T-helper 17 cell (primary cell): ENCODE measurements around the gene PID1. TPM values are rescaled to one million over a fixed set of nuclear protein-coding genes. Genes with fewer than 3 reads are reported as not detected.

Source experiments
- ATAC-seq: fragments of 150-1000 bp; cut with Tn5 transposase; 2 replicates; pipeline ENCODE4 v1.10.0; 2021; ENCODE audit warnings: mild to moderate bottlenecking, moderate library complexity
- DNase-seq, 3 donors: peaks; one replicate each; pipeline versions ENCODE4 v3.0.0 to v3.0.0-alpha.2; 2020 to 2021
- H3K9me3 ChIP-seq: one replicate; pipeline ENCODE4 v1.7.0; 2013; ENCODE audit warnings: low read length, mild to moderate bottlenecking; ENCODE audit not compliant: control insufficient read depth, poor library complexity, severe bottlenecking
- H3K27ac Mint-ChIP-seq: one replicate; pipeline ENCODE4 v1.8.0; 2022; ENCODE audit warnings: mild to moderate bottlenecking, moderate library complexity, mixed read lengths
- H3K27me3 Mint-ChIP-seq: one replicate; pipeline ENCODE4 v1.8.0; 2022; ENCODE audit warnings: mixed read lengths
- H3K36me3 Mint-ChIP-seq: one replicate; pipeline ENCODE4 v1.8.0; 2022; ENCODE audit warnings: low read depth, mixed read lengths
- H3K4me1 Mint-ChIP-seq: one replicate; pipeline ENCODE4 v1.8.0; 2022; ENCODE audit warnings: mild to moderate bottlenecking, mixed read lengths
- H3K4me3 Mint-ChIP-seq: one replicate; pipeline ENCODE4 v1.8.0; 2022; ENCODE audit warnings: mild to moderate bottlenecking, moderate library complexity, mixed read lengths
- total RNA-seq, 4 donors: library from RNA in 2 of 4; stranded (reverse) in 2 of 4; gene quantifications; one replicate each; pipeline ENCODE4 v1.2.3 and lab custom pipeline; 2022 to 2026

PID1 gene
- total RNA-seq, 2 donors from 2014 or later, result 0.60 to 0.82 TPM

DNA sequence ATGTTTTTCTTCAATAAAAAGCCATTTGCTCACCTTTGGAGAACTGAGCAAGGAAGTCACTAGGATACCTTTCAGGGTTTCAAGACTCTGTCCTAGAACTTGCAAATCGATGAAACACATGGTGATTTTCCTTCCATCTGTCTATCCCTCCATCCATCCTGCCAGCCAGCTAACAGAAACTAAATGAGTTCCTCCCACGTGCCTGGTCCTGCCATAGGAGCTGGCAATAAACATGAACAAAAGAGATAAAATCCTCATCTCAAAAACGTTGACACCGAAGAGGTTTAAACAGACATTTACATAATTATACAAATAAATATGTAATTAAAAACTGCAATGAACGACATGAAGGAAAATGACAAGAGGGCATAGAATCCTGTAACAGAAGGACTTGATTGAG is 249.0 kb downstream of the PID1 start:
- DNase-seq, result no peak
- H3K27ac Mint-ChIP-seq, result no peak overlapping the region
- no peaks in the 10 kb centered on the region for H3K4me1 Mint-ChIP-seq
- no peak for ATAC-seq
- H3K36me3 Mint-ChIP-seq, result no peaks in the 10 kb centered on the region
- H3K27me3 Mint-ChIP-seq, result no peaks in the 10 kb centered on the region
- no peak overlapping the region for H3K4me3 Mint-ChIP-seq
- peaks cover 3% of the 10 kb centered on the region for H3K9me3 ChIP-seq

DNA sequence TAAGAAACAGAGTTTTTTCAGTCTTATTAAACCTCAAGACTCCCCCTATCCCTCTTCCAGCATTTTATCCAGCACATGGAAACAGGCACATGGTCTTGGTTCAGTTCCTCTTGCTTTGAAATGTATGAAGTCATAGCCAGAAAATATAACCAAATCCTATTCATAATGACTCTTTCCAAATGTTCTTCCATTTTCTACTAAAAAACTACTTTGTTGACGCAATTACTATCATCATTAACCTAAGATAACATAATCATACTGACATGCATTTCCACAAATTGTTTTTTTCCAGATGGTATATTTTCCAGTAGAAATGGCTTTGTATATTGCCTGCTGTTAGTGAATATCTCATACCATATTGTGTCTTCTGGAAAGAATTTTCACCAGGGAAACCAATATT is 261.3 kb downstream of the PID1 start:
- Mint-ChIP-seq H3K27ac (no peak overlapping the region), H3K4me3 (no peak overlapping the region), H3K4me1 (no peaks in the 10 kb centered on the region), H3K27me3 (no peaks in the 10 kb centered on the region), H3K36me3 (no peaks in the 10 kb centered on the region)
- ATAC-seq (no peak), DNase-seq (no peak)
- H3K9me3 ChIP-seq, result no peaks in the 10 kb centered on the region

DNA sequence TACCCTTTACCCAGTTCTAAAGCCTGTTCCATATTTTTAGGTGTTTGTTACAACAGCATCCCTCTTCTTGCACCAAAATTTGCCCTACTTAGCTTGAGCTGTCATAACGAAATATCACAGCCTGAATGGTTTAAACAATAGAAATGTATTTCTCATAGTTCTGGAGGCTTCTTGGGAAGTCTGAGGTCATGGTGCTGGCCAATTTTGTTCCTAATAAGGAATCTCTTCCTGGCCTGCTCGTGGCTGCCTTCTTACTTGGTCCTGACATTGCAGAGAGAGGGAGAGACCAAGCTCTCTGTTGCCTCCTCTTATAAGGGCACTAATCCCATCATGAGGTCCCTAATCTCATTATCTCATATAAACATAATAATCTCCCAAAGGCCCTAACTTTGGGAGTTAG is 267.8 kb downstream of the PID1 start:
- Mint-ChIP-seq H3K36me3 (no peaks in the 10 kb centered on the region), H3K27ac (no peak overlapping the region), H3K4me1 (no peaks in the 10 kb centered on the region), H3K4me3 (no peak overlapping the region), H3K27me3 (no peaks in the 10 kb centered on the region)
- no peaks in the 10 kb centered on the region for H3K9me3 ChIP-seq
- ATAC-seq, result no peak
- no peak for DNase-seq

DNA sequence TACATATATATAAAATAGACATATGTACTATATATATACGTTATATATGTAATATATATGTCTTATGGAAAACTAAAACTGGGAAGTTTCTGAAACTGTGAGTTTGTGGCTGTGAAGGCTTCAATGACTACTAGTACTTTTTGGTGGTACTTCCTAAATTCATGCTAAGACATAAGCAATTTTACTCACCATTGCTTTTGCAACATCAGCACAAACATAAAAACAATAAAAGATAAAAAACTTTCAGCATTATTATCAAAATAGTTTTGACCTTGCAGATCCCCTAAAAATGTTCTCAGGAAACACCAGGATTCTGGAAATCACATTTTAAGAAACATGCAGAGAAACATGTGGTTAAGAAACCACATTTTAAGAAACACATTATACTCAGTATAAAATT is 269.9 kb downstream of the PID1 start:
- no peak for ATAC-seq
- Mint-ChIP-seq H3K36me3 (no peaks in the 10 kb centered on the region), H3K4me1 (no peaks in the 10 kb centered on the region), H3K27me3 (no peaks in the 10 kb centered on the region), H3K27ac (no peak overlapping the region), H3K4me3 (no peak overlapping the region)
- no peaks in the 10 kb centered on the region for H3K9me3 ChIP-seq
- no peak for DNase-seq

DNA sequence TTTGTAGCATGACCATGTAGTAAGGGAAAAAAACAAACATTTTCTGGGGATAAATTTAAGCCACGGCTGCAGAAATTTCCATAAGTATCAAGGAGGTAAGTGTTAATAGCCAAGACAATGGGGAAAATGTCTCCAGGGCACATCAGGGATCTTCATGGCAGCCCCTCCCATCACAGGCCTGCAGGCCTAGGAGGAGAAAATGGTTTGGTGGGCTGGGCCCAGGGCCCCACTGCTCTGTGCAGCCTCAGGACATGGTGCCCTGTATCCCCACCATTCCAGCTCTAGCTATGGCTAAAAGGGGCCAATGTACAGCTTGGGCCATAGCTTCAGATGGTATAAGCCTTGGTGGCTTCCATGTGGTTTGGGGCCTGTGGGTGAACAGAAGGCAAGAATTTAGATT is 271.8 kb downstream of the PID1 start:
- Mint-ChIP-seq H3K27ac (no peak overlapping the region), H3K36me3 (no peaks in the 10 kb centered on the region), H3K4me1 (no peaks in the 10 kb centered on the region), H3K27me3 (no peaks in the 10 kb centered on the region), H3K4me3 (no peak overlapping the region)
- H3K9me3 ChIP-seq, result no peaks in the 10 kb centered on the region
- DNase-seq (no peak), ATAC-seq (no peak)

DNA sequence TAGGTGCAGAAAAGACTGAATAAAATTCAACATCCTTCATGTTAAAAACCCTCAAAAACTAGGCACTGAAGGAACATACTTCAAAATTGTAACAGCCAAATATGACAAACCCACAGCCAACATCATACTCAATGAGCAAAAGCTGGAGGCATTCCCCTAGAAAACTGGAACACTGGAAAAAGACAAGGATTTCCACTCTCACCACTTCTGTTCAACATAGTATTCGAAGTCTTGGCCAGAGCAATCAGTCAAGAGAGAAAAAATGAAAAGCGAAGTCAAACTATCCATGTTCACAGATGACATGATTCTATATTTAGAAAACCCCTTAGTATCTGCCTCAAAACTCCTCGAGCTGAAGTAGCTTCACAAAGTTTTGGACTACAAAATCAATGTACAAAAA is 282.3 kb downstream of the PID1 start:
- no peaks in the 10 kb centered on the region for H3K4me1 Mint-ChIP-seq
- ATAC-seq, result no peak

DNA sequence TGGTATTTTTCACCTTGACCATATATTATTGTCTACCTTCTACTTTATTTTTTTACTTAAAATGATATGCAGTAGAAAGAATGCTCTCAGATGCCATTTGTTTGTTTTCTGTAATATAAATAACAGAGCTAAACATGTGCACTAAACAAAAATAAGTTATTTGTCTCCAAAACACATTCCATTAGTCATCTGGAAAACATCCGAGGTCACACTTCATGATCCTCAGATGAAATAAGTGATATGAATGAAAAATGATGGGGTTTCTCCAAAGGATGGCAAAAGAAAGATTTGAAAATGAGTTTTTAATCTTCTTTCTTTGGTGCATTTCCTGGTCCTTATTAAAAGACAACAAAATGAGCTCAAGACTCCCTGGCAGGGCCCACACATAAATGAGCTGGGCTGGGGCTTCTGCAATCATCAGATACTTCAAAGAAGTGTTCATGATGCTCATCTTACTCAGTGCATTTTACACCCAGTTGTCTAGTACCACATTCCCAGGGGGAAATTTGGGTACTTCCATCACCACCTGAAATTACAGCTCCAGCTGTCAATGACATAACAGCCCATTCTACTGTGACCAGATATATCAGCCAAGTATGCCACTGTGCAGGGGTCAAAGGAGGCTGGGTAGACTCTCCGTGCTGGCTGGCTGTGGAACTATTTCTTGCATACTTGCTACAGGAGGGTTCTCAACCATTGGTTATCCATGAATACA is 283.5 kb downstream of the PID1 start:
- H3K27ac Mint-ChIP-seq, result no peak overlapping the region
- ATAC-seq (no peak), DNase-seq (no peak)
- no peaks in the 10 kb centered on the region for H3K9me3 ChIP-seq
- no peaks in the 10 kb centered on the region for H3K36me3 Mint-ChIP-seq
- no peaks in the 10 kb centered on the region for H3K27me3 Mint-ChIP-seq
- no peaks in the 10 kb centered on the region for H3K4me1 Mint-ChIP-seq
- H3K4me3 Mint-ChIP-seq, result no peak overlapping the region

More for the DNA sequence above, 282.3 kb downstream of the PID1 start:
- no peaks in the 10 kb centered on the region for H3K27me3 Mint-ChIP-seq
- no peak overlapping the region for H3K27ac Mint-ChIP-seq
- H3K4me3 Mint-ChIP-seq, result no peak overlapping the region
- no peaks in the 10 kb centered on the region for H3K36me3 Mint-ChIP-seq
- H3K9me3 ChIP-seq, result no peaks in the 10 kb centered on the region
- no peak for DNase-seq

DNA sequence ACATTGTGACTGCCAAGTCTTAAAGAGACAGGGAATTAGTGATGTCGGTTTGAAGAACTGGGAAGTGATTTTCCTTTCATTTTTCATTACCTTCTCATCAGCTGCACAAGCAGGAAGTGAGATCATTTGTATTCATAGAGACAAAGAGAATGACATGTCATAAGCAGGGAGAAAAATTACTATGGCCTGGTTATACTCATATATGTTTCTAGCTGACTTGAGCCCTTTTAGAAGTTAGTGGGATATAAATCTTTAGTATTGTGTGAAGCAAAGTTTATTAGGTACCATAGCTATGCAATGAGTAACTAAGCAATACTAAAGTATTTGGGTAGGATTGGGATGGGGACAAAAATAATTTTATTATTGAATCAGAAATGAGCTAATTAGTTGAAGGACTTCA is 284.1 kb downstream of the PID1 start:
- H3K4me3 Mint-ChIP-seq, result no peak overlapping the region
- ATAC-seq, result no peak
- H3K27me3 Mint-ChIP-seq, result no peaks in the 10 kb centered on the region
- H3K27ac Mint-ChIP-seq, result no peak overlapping the region
- H3K4me1 Mint-ChIP-seq, result no peaks in the 10 kb centered on the region
- no peak for DNase-seq
- H3K36me3 Mint-ChIP-seq, result no peaks in the 10 kb centered on the region
- H3K9me3 ChIP-seq, result no peaks in the 10 kb centered on the region

DNA sequence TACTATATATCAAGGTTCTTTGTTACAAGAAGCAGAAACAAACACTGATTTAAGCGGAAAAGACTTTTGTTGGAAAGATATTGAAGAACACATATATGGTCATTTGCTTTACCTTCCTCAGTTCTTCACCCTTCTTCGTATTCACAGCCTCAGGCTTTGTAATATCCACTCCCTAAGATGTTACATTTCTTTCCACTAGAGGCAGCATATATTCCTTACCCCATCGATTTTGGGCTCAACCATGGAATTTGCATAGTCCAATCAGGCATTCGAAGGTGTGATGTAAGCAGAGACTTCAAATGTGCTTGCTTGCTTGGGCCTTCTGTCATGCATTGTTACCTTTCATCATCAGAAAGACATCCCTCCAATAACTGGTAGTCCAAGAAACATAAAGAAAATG is 287.4 kb downstream of the PID1 start:
- Mint-ChIP-seq H3K27ac (no peak overlapping the region), H3K4me3 (no peak overlapping the region), H3K27me3 (no peaks in the 10 kb centered on the region), H3K36me3 (no peaks in the 10 kb centered on the region), H3K4me1 (no peaks in the 10 kb centered on the region)
- DNase-seq (no peak), ATAC-seq (no peak)
- no peaks in the 10 kb centered on the region for H3K9me3 ChIP-seq

DNA sequence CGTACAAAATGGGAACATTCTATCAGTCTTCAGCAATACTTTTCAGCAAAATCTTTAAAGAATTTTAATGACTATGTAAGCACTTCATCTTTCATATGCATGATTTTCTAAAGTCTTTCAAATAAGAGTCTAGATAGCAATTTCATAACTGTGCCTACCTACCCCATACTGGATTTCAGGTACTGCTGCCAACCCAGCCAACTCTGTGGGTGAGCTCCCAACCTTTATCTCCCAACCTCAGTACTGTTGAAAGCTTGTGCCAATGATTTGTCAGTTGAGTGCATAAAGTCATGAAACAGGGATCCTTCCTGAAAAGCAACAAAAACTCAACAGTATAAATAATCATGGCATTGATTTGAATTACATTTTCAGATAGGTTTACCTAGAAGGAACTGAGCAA is 296.9 kb downstream of the PID1 start:
- Mint-ChIP-seq H3K27me3 (no peaks in the 10 kb centered on the region), H3K4me1 (no peaks in the 10 kb centered on the region), H3K27ac (no peak overlapping the region), H3K36me3 (no peaks in the 10 kb centered on the region), H3K4me3 (no peak overlapping the region)
- ATAC-seq (no peak), DNase-seq (no peak)
- H3K9me3 ChIP-seq, result no peaks in the 10 kb centered on the region
